Ishikawa (cell line): Measurements from ENCODE around the gene HTR2B.

Source experiments
- CREB1 ChIP-seq: IDR thresholded peaks from 2 replicates; pipeline ENCODE4 v1.6.1; 2012; ENCODE audit warnings: low read depth
- EGR1 ChIP-seq: IDR thresholded peaks from 2 replicates; pipeline ENCODE4 v1.6.1; 2012
- EP300 ChIP-seq: IDR thresholded peaks from 2 replicates; pipeline ENCODE4 v1.6.1; 2012; ENCODE audit warnings: borderline replicate concordance
- FOXM1 ChIP-seq: IDR thresholded peaks from 2 replicates; pipeline ENCODE4 v1.6.1; 2012; ENCODE audit warnings: low read depth, borderline replicate concordance
- NFIC ChIP-seq: IDR thresholded peaks from 2 replicates; pipeline ENCODE4 v1.6.1; 2012
- TCF12 ChIP-seq: IDR thresholded peaks from 2 replicates; pipeline ENCODE4 v1.6.1; 2012; ENCODE audit warnings: low read depth
- TEAD4 ChIP-seq: IDR thresholded peaks from 2 replicates; pipeline ENCODE4 v1.6.1; 2012
- YY1 ChIP-seq: IDR thresholded peaks from 2 replicates; pipeline ENCODE4 v1.6.1; 2012; ENCODE audit warnings: low read depth
- TF ChIP-seq, protein P1 (sequence below): IDR thresholded peaks from 2 replicates; pipeline ENCODE4 v1.6.1; 2012
- TF ChIP-seq, protein P2 (sequence below): IDR thresholded peaks from 2 replicates; pipeline ENCODE4 v1.6.1; 2012

DNA sequence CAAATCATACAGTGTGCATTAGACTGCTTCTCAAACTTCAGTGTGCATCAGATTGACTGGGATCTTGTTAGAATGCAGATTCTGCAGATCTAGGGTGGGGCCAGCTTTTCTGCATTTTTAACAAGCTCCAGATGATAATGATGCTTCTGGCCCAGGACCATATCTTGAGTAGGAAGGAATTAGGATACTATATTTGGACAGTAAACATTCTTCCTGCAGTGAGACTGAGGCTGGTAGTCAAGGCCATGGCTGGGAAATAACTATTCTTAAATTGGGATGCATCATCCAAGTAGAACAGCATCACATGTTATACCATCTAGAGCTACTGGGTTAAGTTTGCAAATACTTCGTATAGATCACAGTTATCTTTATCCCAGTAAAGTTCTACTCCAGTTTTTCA lies 45.2 kb upstream of the HTR2B start:
- no peak for TF ChIP-seq CREB1
- no peak for TF ChIP-seq EP300
- no peak for TF ChIP-seq YY1
- no peak for TF ChIP-seq TEAD4
- TF ChIP-seq NFIC = no peak
- TF ChIP-seq FOXM1 = no peak
- TF ChIP-seq, protein P1, sequence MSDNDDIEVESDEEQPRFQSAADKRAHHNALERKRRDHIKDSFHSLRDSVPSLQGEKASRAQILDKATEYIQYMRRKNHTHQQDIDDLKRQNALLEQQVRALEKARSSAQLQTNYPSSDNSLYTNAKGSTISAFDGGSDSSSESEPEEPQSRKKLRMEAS = no peak
- TF ChIP-seq, protein P2, sequence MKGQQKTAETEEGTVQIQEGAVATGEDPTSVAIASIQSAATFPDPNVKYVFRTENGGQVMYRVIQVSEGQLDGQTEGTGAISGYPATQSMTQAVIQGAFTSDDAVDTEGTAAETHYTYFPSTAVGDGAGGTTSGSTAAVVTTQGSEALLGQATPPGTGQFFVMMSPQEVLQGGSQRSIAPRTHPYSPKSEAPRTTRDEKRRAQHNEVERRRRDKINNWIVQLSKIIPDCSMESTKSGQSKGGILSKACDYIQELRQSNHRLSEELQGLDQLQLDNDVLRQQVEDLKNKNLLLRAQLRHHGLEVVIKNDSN = no peak
- TF ChIP-seq EGR1 = no peak
- TF ChIP-seq TCF12 = no peak
